Osteocyte (in vitro differentiated cells): Measurements from ENCODE around the gene FSCN2. TPM values are rescaled to one million over a fixed set of nuclear protein-coding genes. Genes with fewer than 3 reads are reported as not detected.

Experiments
- DNase-seq: peaks from one replicate; pipeline ENCODE4 v3.0.0; 2021; ENCODE audit warnings: mixed read lengths; ENCODE audit not compliant: unreplicated experiment; ENCODE audit errors: extremely low spot score
- H3K27ac Mint-ChIP-seq: one replicate; pipeline ENCODE4 v1.8.0; 2021; ENCODE audit warnings: mild to moderate bottlenecking, mixed read lengths; ENCODE audit not compliant: unreplicated experiment
- H3K27me3 Mint-ChIP-seq: one replicate; pipeline ENCODE4 v1.8.0; 2021; ENCODE audit warnings: mixed read lengths; ENCODE audit not compliant: unreplicated experiment
- H3K36me3 Mint-ChIP-seq: one replicate; pipeline ENCODE4 v1.8.0; 2021; ENCODE audit warnings: mixed read lengths; ENCODE audit not compliant: unreplicated experiment
- H3K4me1 Mint-ChIP-seq: one replicate; pipeline ENCODE4 v1.8.0; 2021; ENCODE audit warnings: mixed read lengths; ENCODE audit not compliant: unreplicated experiment
- H3K4me3 Mint-ChIP-seq: one replicate; pipeline ENCODE4 v1.8.0; 2021; ENCODE audit warnings: mild to moderate bottlenecking, moderate library complexity, mixed read lengths; ENCODE audit not compliant: unreplicated experiment
- H3K9me3 Mint-ChIP-seq: one replicate; pipeline ENCODE4 v1.8.0; 2021; ENCODE audit warnings: mixed read lengths; ENCODE audit not compliant: unreplicated experiment
- total RNA-seq: library from RNA; stranded (reverse); gene quantifications from 2 replicates; pipeline ENCODE4 v1.2.1, GENCODE V29; 2021
- TF ChIP-seq, protein P1 (sequence below): fragments of 200-600 bp; sonication (generic); IDR thresholded peaks from 2 replicates; pipeline ENCODE4 v1.5.0; 2021; ENCODE audit warnings: antibody characterized with exemption, mild to moderate bottlenecking, moderate library complexity

Gene FSCN2
- total RNA-seq, 1 donor from 2014 or later, result 3.0 TPM

DNA sequence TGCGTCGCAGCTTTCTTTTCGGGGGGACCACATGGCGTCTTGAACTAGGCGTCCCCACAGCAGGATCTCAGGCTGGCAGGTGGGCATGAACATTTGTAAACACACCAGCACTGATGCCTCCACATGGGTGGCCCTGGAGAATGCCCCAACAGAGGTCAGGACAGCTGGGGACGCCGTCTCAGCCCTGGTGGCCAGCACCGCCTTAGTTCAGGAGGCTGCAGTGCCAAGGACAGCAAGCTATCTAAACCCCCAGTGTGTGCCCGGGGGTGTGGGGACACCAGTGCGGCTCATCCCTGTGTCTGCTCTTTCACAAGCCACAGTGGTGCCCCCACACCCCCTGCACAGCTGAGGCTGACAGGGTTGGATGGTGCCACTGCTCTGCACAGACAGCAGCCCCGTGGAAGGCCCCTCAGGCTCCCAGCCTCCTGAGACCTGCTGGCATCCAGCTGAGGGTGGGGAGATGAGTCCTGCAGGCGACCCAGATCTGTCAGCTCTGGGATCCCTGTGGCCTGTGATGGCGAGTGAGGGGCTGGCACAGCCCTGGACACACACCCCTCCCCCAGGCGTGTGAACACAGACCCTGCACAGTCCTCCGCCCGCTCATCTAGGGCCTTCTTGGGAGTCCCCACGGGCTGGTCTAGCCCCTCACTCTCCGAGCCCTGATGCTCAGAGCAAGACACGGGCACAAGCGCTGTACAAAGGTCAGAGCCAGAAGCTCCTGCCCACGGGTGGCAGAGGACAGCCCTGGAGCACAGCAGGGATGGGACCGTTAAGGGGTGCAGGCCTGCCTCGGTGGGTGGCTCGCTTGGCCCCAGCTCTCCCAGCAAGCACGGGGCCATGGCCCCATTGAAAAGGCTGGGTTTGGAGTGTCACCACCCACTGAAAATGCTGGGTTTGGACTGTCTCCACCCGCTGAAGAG lies 10.7 kb downstream of the FSCN2 start:
- H3K4me1 Mint-ChIP-seq, result peaks cover 8% of the 10 kb centered on the region
- TF ChIP-seq, protein P1, sequence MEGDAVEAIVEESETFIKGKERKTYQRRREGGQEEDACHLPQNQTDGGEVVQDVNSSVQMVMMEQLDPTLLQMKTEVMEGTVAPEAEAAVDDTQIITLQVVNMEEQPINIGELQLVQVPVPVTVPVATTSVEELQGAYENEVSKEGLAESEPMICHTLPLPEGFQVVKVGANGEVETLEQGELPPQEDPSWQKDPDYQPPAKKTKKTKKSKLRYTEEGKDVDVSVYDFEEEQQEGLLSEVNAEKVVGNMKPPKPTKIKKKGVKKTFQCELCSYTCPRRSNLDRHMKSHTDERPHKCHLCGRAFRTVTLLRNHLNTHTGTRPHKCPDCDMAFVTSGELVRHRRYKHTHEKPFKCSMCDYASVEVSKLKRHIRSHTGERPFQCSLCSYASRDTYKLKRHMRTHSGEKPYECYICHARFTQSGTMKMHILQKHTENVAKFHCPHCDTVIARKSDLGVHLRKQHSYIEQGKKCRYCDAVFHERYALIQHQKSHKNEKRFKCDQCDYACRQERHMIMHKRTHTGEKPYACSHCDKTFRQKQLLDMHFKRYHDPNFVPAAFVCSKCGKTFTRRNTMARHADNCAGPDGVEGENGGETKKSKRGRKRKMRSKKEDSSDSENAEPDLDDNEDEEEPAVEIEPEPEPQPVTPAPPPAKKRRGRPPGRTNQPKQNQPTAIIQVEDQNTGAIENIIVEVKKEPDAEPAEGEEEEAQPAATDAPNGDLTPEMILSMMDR, result no peak
- no peak for DNase-seq
- no peaks in the 10 kb centered on the region for H3K27me3 Mint-ChIP-seq
- no peaks in the 10 kb centered on the region for H3K9me3 Mint-ChIP-seq
- H3K36me3 Mint-ChIP-seq, result peaks cover 9% of the 10 kb centered on the region
- no peak overlapping the region for H3K4me3 Mint-ChIP-seq
- H3K27ac Mint-ChIP-seq, result no peak overlapping the region

DNA sequence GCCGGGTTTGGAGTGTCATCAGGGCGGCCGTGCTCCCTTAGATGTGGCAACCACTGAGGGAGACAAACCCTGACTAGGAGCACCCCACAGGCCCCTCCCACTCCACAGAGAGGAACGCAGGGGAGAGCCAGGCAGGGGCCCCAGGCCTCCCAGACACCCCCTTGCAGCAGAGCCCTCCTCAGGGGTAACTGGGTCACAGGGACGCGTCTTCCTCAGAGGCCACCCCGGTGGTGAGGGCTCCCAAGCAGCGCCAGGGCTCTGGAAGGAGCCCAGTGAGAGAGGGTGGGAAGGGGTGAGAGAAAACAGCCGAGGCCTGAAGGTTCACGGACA lies 11.4 kb downstream of the FSCN2 start:
- DNase-seq, result no peak
- Mint-ChIP-seq H3K27ac (no peak overlapping the region), H3K9me3 (no peaks in the 10 kb centered on the region), H3K36me3 (peaks cover 11% of the 10 kb centered on the region), H3K4me1 (peaks cover 5% of the 10 kb centered on the region), H3K4me3 (no peak overlapping the region), H3K27me3 (no peaks in the 10 kb centered on the region)
- TF ChIP-seq, protein P1, result no peak

DNA sequence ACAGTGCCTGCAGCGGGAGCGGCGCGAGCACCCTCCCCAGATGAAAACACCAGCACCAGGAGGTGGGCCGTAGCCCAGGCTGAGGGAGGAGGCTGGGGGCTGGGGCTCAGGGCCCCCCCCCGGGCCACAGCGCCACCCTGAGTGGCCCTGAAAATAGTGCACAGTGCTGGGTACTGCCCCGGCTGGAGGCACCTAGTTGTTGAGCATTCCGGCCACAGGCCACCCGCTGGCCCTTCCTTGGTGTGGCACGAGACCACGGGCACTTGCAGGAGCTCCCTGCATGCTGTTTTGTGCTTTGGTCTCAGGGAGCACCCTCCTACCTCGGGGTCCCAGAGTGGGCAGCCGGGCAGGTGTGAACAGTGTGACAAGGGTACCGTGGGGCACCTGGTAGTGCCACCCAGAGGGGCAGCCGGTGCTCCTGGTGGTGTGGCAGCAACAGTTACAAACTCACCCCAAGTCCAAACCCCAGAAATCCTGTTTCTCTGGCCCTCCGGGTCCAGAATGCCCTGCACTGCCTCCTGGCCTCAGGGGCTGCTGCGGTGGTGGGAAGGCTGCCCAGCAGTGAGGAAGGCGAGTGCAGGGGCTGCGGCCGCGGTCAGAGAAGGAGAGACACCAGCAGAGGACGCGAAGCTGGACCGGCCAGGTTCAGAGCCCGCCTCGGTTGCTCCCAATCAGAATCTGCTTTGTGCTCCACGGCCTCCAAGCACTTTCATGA lies 11.9 kb downstream of the FSCN2 start:
- no peaks in the 10 kb centered on the region for H3K9me3 Mint-ChIP-seq
- H3K27ac Mint-ChIP-seq, result no peak overlapping the region
- H3K36me3 Mint-ChIP-seq, result peaks cover 12% of the 10 kb centered on the region

DNA sequence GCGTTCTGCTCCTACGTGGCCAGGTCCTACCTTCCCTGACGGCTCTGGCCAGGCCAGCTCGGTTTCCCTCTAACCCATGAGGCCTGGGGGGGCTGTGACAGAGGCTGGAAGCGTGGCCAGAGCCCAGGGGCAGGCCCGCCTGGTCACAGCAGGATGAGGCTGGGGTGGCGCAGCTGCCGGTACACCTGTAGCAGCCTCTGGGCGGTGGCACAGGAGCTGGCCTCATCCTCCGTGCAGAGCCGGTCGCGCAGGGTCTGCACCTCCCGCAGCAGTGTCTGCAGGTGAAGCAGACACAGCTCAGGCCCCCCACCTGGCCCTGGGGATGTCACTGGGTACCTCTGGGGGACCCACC lies 12.5 kb downstream of the FSCN2 start:
- TF ChIP-seq, protein P1, result no peak
- no peak for DNase-seq
- no peaks in the 10 kb centered on the region for H3K9me3 Mint-ChIP-seq
- H3K27me3 Mint-ChIP-seq, result no peaks in the 10 kb centered on the region
- H3K36me3 Mint-ChIP-seq, result peaks cover 13% of the 10 kb centered on the region
- peaks cover 2% of the 10 kb centered on the region for H3K4me1 Mint-ChIP-seq
- H3K4me3 Mint-ChIP-seq, result no peak overlapping the region
- H3K27ac Mint-ChIP-seq, result no peak overlapping the region

More for the DNA sequence above, 11.9 kb downstream of the FSCN2 start:
- TF ChIP-seq, protein P1, result no peak
- Mint-ChIP-seq H3K4me3 (no peak overlapping the region), H3K27me3 (no peaks in the 10 kb centered on the region), H3K4me1 (peaks cover 2% of the 10 kb centered on the region)
- no peak for DNase-seq

DNA sequence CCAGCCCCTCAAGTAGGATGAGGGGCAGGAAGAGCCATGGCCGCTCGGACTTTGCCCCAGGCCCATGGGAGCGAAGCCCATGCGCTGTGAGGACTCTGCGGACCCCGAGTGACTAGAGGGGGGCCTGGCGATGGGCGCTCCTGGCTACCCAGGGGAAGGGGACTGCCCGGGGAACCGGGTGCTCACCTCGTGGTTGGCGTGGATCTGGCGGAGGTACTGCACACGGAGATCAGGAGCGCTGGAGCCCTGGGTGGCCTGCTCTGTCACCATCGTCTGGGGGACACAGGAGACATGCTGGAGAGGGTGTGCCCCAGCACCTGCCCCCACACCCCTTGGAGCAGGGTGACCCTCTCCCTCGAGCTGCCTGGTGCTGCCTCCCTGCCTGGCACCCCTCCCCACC lies 12.9 kb downstream of the FSCN2 start:
- TF ChIP-seq, protein P1, result no peak
- Mint-ChIP-seq H3K27me3 (no peaks in the 10 kb centered on the region), H3K4me3 (no peak overlapping the region), H3K27ac (no peak overlapping the region), H3K9me3 (no peaks in the 10 kb centered on the region), H3K36me3 (peaks cover 15% of the 10 kb centered on the region), H3K4me1 (peaks cover 2% of the 10 kb centered on the region)
- DNase-seq, result no peak
